ENCODE data around the gene THPO. TPM values are rescaled to one million over a fixed set of nuclear protein-coding genes. Genes with fewer than 3 reads are reported as not detected.

The THPO gene
- total RNA-seq, 1 experiment from 2014 or later = not detected

DNA sequence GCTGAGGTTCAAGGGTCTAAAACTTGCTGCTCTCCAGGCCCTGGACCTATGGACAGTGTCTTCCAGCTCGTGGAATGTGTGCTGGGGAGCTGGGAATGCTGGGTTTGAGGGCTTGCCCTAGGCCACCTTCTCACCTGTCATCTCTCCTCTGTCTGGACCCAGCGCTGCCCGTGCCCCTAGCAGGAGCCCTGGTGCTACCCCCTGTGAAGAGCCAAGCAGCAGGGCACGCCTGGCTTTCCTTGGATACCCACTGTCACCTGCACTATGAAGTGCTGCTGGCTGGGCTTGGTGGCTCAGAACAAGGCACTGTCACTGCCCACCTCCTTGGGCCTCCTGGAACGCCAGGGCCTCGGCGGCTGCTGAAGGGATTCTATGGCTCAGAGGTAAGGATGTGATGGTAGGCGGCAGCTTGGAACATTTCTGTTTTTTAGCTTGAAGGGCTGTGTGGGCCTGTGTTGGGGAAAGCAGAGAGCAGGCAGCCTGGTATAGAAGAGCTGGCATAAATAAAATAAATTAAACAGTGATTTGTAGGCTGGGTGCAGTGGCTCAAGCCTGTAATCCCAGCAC is 6.9 kb upstream of the THPO start:
- no peak for DNase-seq (ENCODE audit: low read depth)

- DNase-seq (ENCODE audit: low read depth) = no peak
Measured at GRCh38 chr3:184384342-184384741, 6.3 kb upstream of the THPO start.

GRCh38 chr3:184383033-184383740 is 5.2 kb upstream of the THPO start:
- no peak for DNase-seq (ENCODE audit: low read depth)

DNA sequence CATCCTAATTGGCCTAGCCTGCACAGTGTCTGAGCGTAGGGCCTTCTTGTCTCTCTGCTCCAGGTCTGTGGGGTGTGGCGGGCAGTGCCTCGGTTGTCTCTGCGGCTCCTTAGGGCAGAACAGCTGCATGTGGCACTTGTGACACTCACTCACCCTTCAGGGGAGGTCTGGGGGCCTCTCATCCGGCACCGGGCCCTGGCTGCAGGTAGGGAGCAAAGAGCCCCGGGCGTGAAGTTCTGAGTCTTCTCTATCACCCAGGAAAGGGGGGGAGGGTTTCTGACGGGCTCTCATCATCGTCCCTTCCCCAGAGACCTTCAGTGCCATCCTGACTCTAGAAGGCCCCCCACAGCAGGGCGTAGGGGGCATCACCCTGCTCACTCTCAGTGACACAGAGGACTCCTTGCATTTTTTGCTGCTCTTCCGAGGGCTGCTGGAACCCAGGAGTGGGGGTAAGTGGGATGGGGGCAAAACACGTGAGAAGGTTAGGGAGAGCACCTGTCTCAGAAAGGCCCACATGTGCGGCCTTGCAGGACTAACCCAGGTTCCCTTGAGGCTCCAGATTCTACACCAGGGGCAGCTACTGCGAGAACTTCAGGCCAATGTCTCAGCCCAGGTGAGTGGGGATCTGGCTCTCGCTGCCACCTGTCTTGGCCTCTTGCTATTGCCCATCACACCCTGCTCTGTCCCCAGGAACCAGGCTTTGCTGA is 4.5 kb upstream of the THPO start:
- DNase-seq (ENCODE audit: low read depth) = no peak

DNA sequence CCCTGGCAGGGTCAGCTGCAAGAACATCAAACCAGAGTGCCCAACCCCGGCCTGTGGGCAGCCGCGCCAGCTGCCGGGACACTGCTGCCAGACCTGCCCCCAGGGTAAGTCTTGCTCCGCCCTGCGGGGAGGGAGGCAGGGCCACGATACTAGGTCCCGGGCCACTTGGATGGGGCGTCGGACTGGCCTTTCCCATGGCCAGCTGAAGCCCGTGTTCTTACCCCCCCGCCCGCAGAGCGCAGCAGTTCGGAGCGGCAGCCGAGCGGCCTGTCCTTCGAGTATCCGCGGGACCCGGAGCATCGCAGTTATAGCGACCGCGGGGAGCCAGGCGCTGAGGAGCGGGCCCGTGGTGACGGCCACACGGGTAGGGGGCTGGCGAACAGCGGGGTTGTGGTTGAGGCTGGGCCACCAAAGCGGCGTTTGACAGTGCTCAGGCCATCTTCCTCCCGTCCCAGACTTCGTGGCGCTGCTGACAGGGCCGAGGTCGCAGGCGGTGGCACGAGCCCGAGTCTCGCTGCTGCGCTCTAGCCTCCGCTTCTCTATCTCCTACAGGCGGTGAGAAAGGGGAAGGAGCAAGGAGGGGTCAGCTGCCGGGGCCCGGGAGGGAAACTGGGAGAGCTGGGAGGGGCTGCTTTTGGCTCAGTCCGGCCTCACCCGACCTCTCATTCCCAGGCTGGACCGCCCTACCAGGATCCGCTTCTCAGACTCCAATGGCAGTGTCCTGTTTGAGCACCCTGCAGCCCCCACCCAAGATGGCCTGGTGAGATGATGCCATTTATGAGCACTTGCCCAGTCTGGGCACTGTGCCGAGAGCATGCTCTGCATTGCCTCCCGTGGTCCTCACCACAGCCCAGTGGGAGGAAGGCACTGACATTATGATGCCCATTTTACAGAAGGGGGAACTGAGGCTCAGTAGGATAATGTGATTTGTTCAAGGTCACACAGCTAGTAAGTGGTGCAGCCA is 3.5 kb upstream of the THPO start:
- DNase-seq (ENCODE audit: low read depth) = no peak

- no peak for DNase-seq (ENCODE audit: low read depth)
Measured at GRCh38 chr3:184380627-184381260, 2.7 kb upstream of the THPO start.

DNA sequence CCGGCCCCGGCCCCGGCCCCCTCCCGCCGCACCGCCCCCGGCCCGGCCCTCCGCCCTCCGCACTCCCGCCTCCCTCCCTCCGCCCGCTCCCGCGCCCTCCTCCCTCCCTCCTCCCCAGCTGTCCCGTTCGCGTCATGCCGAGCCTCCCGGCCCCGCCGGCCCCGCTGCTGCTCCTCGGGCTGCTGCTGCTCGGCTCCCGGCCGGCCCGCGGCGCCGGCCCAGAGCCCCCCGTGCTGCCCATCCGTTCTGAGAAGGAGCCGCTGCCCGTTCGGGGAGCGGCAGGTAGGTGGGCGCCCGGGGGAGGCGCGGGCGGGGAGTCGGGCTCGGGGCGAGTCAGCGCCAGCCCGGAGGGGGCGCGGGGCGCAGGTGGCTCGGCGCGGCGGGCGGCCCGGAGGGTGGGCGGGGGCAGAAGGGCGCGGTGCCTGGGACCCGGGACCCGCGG is 2.2 kb upstream of the THPO start:
- DNase-seq (ENCODE audit: low read depth) = peak; percentile 19

DNA sequence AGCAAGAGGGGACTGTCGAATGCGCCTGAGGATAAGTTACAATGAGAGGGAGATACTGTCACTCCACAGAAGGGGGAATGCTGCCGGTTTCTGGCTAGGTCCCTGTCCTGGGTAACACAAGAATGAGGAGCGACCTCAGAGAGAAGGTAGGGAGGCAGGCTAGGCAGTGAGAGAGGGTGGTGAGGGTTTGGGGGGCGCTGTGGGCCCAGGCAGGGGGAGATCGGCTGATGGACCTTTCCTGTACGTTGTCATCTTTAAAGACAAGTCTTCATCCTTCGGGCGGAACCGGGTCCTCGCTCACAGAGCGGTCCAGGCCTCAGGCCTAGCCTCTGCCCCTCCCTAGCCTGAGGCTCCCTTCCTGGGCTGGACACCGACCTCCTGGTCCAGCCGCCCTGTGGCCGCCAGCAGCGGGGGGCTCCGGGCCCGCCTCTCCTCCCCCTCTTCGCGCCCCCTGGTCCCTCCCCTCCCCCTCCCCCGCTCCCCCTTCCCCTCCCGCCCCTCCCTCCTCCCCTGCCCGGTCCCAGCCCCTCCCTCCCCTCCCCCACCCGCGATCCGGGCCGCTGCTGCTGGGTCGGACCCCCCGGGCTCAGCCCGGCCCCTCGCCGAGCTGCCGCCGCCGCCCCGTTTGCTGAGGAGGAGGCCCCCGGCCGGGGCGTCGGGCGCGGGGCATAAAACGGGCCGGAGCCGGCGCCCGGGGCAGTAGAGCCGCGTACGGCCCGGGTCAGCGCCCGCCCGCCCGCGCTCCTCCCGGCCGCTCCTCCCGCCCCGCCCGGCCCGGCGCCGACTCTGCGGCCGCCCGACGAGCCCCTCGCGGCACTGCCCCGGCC is 1.6 kb upstream of the THPO start, which contains the start of gene CHRD:
Gene CHRD (plus strand): TSS at position 697 of the 827 bp plus-strand sequence. CDS start 265 bp downstream, outside the sequence.
- DNase-seq (ENCODE audit: low read depth) = no peak

- DNase-seq (ENCODE audit: low read depth) = no peak
Measured at GRCh38 chr3:184378651-184379357, 797 bp upstream of the THPO start.

GRCh38 chr3:184377374-184377773 is 633 bp downstream of the THPO start:
- no peak for DNase-seq (ENCODE audit: low read depth)

GRCh38 chr3:184375747-184376461 is 2.1 kb downstream of the THPO start:
- DNase-seq (ENCODE audit: low read depth) = no peak

DNA sequence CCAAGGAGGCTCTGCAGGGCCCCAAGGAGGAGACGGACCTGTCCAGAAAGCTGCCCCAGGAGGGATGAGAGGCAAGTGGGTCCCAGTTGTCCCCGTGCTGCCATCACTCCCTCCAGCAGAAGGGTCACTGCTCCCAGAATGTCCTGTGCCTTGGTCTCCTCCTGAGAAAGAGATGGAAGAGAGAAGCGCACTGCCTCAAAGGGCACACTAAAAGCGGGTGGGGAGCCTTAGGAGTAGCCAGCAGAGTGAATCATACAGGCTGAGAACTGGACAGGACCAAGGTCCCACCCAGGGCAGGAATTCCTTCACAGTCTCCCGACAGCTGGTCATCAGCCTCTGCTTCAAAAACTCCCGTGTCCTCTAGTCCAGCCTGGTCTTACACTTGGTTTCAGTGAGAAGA is 4.6 kb downstream of the THPO start:
- DNase-seq (ENCODE audit: low read depth) = peak; percentile 15

- no peak for DNase-seq (ENCODE audit: low read depth)
Measured at GRCh38 chr3:184372911-184373310, 5.1 kb downstream of the THPO start.

- no peak for DNase-seq (ENCODE audit: low read depth)
Measured at GRCh38 chr3:184372296-184372821, 5.6 kb downstream of the THPO start.

GRCh38 chr3:184371570-184372018 is 6.4 kb downstream of the THPO start:
- DNase-seq (ENCODE audit: low read depth) = peak; percentile 79

- DNase-seq (ENCODE audit: low read depth) = peak; percentile 20
Measured at GRCh38 chr3:184368586-184369183, 9.3 kb downstream of the THPO start.

DNA sequence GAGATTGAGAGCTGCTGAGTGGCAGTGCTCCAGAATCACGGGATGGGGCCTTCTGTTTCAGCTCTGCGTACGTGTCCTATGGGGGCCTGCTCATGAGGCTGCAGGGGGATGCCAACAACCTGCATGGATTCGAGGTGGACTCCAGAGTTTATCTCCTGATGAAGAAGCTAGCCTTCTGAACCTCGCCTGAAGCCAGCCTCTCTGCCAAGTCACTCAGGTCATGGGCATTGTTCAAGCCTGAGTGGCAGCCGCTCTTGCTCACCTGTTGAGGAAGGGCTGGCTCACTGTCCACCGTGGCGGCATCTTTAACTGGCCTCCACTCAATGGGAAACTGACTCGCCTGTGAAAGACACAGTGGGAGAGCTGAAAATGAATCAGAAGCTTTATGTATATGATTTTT is 9.9 kb downstream of the THPO start:
- no peak for DNase-seq (ENCODE audit: low read depth)

GRCh38 chr3:184366619-184367289 is 11.3 kb downstream of the THPO start:
- DNase-seq (ENCODE audit: low read depth) = peak; percentile 25

All from RPMI7951 (cell line).